Islet of Langerhans (tissue), 1 donor: ENCODE data around the gene DDX1.

ENCODE experiments used
- FAIRE-seq: peaks from one replicate; lab custom pipeline; 2011; peaks lifted over from hg19 to GRCh38; lab: Jason Lieb, UNC

DDX1 gene

GRCh38 chr2:15630121-15630977, 38.7 kb downstream of the DDX1 start:
- no peak for FAIRE-seq

GRCh38 chr2:15630978-15631719, 39.5 kb downstream of the DDX1 start:
- FAIRE-seq = no peak

- no peak for FAIRE-seq
These were observed 40.2 kb downstream of the DDX1 start for GRCh38 chr2:15631883-15632282.

DNA sequence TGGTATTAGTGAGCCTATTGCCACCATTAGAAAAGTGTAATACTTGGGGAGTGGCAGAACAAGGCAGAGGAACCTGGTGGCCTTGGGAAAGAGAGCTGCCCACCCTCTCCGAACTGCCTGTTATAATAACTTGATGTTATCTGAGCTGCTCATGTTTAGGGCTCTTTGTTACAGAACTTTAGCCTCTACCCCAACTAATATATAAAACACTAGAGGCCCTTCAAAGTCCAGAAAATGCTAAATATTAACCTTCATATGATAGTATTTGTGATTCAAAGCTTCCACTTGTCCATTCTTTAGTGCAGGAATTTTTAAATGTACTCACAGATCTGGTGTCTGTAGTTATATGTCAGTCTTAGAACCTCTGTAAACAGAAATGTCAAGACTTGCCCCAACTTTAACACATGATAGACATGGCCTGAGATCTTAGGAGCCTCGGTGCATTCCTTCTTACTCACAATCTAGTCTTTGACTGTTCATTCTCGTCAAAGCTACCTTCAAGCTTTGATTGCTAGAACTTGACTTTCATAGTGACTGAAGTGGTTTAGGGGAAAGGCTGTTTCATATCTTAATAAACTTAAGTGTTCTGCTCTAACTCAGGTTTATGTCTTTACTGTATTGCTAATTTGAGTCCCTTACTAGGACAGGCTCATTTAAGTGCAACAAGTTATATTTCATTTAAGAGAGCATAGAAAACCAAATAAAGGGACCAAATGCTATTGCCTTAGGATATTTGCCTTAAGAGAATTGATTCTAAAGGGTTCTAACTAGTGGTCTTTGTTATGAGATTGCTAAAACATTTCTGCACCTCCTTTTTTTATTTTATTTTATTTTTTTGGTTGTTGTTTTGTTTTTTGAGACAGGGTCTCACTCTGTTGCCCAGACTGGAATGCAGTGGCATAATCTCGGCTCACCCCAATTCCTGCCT, 41.6 kb downstream of the DDX1 start:
- FAIRE-seq = no peak

- FAIRE-seq = no peak
These were observed 42.3 kb downstream of the DDX1 start for GRCh38 chr2:15633971-15634346.

DNA sequence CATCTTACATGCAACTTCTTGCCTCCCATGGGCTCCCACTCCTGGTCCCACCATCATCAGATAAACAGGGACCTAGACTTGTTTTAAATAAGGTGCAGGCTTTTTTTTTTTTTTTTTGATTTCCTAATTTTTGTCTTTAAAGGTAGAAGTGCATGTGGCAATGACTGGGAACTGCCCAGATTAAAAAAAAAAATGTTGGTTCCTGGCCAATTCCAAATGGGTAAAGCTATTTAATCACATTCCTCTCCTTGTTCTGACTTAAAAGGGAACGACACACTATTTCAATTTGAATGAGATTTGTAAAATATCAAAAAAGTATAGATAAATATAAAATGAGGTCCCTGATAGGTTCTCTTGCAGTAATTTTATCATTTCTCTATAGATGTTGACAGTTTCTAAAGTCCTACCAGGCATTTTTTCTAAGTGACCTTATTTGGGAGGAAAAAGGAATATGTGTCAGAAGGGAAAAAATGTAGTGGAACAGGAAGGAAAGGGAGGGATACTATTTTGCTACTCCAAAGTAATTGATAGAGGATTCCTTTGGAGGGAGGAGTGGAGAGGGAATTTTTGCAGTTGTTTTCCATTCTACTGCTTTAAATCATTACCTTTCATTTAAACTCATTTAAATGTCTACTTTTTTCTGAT, 43.3 kb downstream of the DDX1 start:
- FAIRE-seq = no peak

DNA sequence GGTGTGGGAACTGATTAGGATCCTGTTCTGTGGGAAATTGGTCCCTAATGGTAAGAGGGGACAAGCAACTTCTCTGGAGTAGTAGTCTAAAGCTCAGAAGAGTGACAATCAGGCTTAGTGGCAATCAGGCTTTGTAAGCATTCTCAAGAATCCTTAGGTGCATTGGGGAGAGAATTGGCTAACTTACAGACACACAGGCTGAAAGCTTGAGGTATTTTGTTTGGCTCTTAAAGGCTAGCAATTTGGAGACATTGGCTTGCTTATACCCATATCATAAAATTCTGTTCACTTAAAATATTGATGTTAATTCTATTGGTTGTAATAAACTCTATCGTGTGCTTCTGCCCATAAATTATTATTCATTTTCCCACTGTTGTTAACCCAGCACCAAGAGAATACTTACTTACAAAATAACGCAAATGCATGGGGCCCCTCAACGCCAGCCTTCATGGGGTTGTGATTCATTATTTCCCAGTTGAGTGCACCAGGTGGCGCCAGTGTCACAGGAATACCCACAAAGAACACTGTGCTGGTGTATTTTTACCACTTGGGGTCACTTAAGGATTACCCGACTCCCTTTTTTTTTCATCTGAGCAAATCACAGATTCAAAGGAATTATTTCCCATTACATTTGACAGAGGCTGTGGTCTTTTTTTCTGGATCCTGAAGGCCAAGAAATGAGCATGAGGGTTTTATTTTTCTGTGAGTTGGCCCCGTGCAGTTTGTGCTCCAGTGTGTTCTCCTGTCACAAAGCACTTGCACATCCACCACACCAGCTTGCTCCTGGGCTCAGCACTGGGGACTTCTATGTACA, 45.5 kb downstream of the DDX1 start:
- no peak for FAIRE-seq

GRCh38 chr2:15638720-15639119, 47.1 kb downstream of the DDX1 start:
- FAIRE-seq = no peak

DNA sequence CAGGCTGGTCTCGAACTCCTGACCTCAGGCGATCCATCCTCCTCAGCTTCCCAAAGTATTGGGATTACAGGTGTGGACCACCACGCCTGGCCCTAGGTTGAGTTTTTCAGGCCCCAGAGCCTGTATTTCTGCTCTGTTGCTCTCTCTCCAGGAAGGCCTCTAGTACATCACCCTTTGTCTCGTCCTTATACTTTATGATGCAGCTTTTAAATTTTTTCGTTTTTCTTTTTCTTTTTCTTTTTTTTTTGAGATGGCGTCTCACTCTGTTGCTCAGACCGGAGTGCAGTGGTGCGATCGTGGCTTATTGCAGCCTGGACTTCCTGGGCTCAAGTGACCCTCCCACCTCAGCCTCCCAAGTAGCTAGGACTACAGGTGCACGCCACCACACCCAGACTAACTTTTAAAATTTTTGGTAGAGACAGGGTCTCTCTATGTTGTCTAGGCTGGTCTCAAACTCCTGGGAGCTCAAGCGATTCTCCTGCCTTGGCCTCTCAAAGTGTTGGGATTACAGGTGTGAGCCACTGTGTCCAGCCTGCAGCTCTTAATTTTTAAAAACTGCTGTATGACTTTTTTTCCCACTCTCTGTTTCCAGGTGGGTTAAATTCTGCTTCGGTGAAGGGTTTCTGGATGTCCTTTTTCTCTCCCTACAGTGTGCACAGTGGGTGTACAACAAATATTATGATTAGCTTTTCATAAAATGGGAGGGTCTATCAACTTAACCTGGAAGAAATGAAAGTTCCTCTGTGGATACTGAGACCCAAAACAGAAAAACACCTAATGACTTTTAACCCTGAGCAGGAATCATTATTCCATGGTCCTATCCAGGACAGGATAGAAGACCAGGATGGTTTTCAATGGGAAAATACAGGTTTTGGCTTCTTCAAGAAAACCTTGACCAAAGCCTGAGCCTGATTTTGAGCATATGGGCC, 47.9 kb downstream of the DDX1 start:
- FAIRE-seq = no peak

- no peak for FAIRE-seq
These were observed 48.6 kb downstream of the DDX1 start for GRCh38 chr2:15640261-15640711.

GRCh38 chr2:15640784-15641183, 49.1 kb downstream of the DDX1 start:
- FAIRE-seq = no peak

- FAIRE-seq = no peak
These were observed 49.9 kb downstream of the DDX1 start for GRCh38 chr2:15641530-15641982.

DNA sequence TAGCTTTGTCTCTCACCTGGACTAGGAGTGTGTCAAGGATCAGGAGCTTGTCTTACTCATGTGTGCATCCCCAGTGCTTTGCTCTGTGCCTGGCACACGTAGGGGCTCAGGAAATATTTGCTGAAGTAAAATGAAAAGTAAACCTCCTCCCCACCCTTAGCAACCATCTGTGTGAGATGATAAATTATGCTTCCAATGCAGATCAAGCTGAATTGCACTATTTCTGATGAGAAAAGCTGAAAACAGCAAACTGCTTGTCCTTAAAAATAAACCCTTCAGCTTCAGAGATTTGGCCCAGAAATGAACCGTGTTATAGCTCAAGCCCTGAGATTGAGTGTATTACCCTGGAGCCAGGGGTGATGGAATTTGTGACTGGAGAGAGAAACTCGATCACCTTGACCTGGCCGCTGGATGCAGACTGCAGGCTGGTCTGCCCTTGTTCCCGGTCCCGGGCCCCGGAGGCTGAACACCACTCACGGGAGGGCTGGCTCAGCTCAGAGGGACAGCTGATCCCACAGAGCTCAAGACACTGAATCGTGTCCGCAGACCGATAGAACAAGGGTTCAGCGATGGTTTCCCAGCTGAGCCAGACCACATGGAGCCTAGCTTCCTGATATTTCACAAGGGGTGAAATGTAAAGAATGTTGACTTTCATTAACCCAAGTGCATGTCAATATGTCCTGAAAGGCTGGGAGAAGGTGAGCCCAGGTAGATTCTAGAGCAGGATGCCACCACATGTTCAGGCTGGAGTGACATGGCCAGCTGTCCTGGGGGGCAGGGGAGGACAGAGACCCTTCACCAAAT, 50.5 kb downstream of the DDX1 start:
- no peak for FAIRE-seq

DNA sequence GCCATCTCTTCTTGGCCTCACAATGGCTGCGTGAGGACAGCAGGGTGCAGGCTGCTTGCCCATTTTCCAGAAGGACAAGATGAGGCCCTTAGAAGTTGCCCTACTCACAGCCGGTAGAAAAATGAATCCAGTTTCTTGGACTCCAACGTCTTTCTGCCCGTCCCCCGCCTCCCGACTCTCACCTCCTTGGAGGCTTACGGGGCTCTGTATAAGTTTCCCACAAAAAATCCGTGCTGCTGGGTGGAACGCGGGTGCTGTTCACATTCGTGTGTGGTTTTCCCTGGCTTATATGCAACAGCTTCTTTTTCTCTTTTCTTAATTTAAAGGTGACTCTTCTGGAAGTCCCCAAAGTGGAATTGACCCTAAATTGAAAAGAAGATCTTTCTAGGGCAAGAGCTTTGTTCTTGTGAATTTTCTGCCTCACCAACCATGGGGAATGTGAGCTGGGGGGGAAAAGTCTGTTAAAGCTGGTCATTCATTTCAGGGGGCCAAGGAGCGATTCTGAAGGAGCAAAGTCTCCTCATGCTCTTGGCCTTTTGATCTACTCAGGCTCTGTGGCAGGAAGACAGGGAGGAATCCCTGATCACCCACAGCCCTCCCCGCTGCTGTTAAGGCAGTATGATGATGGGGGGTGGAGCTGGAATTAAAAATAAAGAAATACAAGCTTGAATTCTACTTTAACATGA, 51.3 kb downstream of the DDX1 start:
- no peak for FAIRE-seq

DNA sequence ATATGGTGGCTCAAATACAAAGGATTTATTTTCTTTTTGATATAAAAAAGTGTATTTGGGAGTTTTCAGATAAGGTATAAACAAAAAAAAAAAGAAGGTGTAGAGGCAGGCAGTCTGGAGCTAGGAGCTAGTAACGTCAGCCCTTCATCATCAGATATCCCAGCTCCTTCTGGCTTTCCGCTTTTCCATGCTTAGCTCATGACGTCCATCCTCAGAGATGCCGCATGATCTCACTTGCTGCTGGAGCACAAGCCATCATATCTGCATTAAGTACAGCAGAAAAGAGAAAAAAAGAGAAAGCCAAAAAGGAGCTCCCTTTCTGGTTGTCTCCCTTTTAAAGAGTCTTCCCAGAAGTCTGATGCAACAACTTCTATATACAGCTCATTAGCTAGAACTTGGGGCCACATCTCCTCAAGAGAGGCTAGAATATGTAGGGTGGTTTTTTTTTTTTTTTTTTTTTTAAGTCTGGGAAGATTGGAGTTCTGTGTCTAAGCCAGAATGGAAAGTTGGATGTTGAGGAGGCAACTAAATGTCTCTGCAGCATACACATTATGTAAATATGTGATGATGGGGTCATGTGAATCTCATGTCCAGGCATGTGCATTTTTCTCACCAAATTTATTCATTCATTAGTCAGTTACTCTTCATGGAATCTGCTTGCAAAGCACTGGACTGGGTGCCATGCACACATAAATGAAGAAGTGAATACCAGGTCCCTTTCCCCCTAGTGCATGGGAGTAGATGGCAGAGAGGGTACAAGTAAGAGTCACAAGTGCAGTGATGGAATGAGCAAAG, 52.3 kb downstream of the DDX1 start:
- FAIRE-seq = no peak

DNA sequence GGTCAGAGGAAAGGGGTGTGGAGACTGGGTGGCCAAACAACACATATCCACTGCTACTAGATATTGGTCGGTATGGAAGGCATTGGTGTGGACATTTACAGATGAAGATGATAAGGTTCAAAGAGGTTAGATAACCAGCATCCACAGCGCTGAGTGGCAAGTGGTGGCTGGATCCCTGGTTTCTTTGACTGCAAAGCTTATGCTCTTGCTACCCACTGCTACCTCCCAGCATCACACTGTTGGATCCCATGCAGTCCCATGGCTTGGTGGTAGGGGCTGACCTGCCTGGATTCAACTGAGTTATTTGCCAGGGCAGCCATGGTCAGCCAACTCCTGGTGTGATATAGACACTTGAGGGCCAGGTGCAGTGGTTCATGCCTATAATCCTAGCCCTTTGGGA, 53.6 kb downstream of the DDX1 start:
- FAIRE-seq = no peak

DNA sequence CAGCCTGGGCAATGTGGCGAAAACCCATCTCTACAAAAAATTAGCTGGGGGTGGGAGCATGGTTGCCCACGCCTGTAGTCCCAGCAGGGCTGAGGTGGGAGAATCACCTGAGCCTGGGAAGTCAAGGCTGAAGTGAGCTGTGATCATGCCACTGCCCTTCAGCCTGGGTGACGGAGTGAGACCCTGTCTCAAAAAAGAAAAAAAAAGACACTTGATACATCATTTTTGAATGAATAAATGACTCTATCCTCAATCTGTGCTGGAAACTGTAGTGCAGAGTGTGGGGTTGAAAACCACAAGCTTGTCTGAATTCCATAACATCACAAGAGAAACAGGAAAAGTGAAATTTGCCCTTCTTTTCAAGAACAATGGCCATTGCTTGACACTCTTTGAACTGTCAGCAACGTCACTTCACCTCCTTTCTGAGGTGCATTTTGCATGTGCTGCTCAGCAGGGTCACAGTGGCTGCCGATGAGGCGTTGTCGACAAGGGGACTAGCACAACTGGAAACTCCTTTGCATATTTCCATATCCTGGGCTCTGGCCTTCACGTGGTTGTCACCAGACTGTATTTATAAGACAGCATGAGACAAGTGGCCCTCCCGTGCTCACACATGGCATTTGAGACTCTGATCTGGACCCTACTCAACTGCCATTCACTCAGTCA, 54.2 kb downstream of the DDX1 start:
- no peak for FAIRE-seq
